ENCODE results near the gene TMED3.

Gene TMED3

DNA sequence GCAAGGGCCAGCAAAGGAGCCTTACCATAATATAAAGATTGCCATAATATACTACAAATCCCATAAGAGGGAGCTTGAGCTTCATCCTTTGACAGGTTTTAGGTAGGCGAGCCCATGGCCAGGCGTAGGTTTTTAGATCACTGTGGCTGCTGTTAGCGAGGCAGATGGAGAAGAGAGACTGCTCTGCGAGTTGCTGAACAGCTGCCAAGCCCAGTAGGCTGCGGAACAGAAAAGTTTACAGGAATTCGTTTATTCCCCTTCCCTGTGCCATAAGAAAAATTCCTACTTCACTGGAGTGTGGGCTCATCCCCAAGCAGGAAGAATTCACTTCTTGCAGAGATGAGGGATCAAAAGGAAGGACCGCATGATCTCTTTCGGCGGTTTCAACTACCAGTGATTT lies 30.5 kb downstream of the TMED3 start:
- no peak for DNase-seq
- Histone ChIP-seq H3K9me3 (ENCODE audit: control insufficient read depth, low read length) (no peaks in the 10 kb centered on the region), H3K36me3 (ENCODE audit: control insufficient read depth, insufficient read depth, low read length) (no peaks in the 10 kb centered on the region), H3K4me3 (ENCODE audit: insufficient read depth, low read depth, low read length, poor library complexity, severe bottlenecking) (no peak overlapping the region), H3K27me3 (replicated peaks; ENCODE audit: control insufficient read depth, insufficient read depth, low read length, poor library complexity, severe bottlenecking) (no peaks in the 10 kb centered on the region), H3K4me1 (ENCODE audit: control insufficient read depth, insufficient read depth, low read length, poor library complexity, severe bottlenecking) (no peaks in the 10 kb centered on the region), H3K27ac (ENCODE audit: insufficient read depth, low read length, poor library complexity, severe bottlenecking) (no peak overlapping the region)

- no peak for DNase-seq
- Histone ChIP-seq H3K4me3 (ENCODE audit: insufficient read depth, low read depth, low read length, poor library complexity, severe bottlenecking) (no peak overlapping the region), H3K27me3 (replicated peaks; ENCODE audit: control insufficient read depth, insufficient read depth, low read length, poor library complexity, severe bottlenecking) (no peaks in the 10 kb centered on the region), H3K9me3 (ENCODE audit: control insufficient read depth, low read length) (no peaks in the 10 kb centered on the region), H3K4me1 (ENCODE audit: control insufficient read depth, insufficient read depth, low read length, poor library complexity, severe bottlenecking) (no peaks in the 10 kb centered on the region), H3K36me3 (ENCODE audit: control insufficient read depth, insufficient read depth, low read length) (no peaks in the 10 kb centered on the region), H3K27ac (ENCODE audit: insufficient read depth, low read length, poor library complexity, severe bottlenecking) (no peak overlapping the region)
Measured at GRCh38 chr15:79349525-79349924, 38.6 kb downstream of the TMED3 start.

DNA sequence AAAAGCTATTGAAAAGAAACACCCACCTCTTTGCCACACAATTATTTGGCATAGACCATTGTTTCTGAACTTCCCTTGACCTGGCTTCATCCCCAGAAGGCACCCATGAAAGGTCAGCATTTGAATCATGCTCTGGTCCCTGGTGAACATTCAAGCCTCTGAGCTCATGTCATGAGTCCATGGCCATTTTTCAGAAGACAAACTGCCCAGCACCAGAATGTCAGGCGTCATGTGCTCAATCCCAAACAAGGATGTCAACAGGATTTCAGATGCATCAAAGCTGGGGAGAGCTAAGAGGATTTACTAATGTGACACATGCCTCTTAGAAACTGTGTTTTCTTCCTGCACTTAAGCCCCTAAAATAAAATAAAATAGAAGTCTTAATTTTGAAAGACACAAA lies 41.3 kb downstream of the TMED3 start:
- H3K4me1 ChIP-seq (ENCODE audit: control insufficient read depth, insufficient read depth, low read length, poor library complexity, severe bottlenecking) = no peaks in the 10 kb centered on the region
- no peak overlapping the region for H3K4me3 ChIP-seq (ENCODE audit: insufficient read depth, low read depth, low read length, poor library complexity, severe bottlenecking)
- H3K36me3 ChIP-seq (ENCODE audit: control insufficient read depth, insufficient read depth, low read length) = no peaks in the 10 kb centered on the region
- H3K27me3 ChIP-seq (replicated peaks; ENCODE audit: control insufficient read depth, insufficient read depth, low read length, poor library complexity, severe bottlenecking) = no peaks in the 10 kb centered on the region
- H3K9me3 ChIP-seq (ENCODE audit: control insufficient read depth, low read length) = no peaks in the 10 kb centered on the region
- no peak overlapping the region for H3K27ac ChIP-seq (ENCODE audit: insufficient read depth, low read length, poor library complexity, severe bottlenecking)
- no peak for DNase-seq

DNA sequence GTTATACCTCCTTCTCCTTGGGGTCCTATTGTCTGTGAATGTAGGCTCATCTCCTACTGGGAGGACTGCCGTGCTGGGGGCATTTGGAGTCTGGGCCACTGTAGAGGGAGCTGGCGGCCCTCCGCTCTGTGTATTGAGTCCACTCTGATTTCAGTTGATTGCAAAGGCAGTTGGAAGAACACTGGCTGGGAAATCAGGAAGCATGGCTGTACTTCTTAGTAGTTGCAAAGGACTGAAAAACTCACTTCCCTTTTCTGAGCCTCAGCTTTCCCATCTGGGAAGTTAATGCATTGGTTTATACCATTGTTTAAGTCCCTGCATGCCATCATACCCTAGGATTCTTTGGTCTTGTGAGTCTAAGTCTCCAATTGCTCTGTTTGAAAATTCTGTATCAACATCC lies 46.7 kb downstream of the TMED3 start:
- H3K27ac ChIP-seq (ENCODE audit: insufficient read depth, low read length, poor library complexity, severe bottlenecking) = no peak overlapping the region
- H3K4me3 ChIP-seq (ENCODE audit: insufficient read depth, low read depth, low read length, poor library complexity, severe bottlenecking) = no peak overlapping the region
- no peak for DNase-seq
- no peaks in the 10 kb centered on the region for H3K4me1 ChIP-seq (ENCODE audit: control insufficient read depth, insufficient read depth, low read length, poor library complexity, severe bottlenecking)
- H3K9me3 ChIP-seq (ENCODE audit: control insufficient read depth, low read length) = no peaks in the 10 kb centered on the region
- H3K27me3 ChIP-seq (replicated peaks; ENCODE audit: control insufficient read depth, insufficient read depth, low read length, poor library complexity, severe bottlenecking) = no peaks in the 10 kb centered on the region
- no peaks in the 10 kb centered on the region for H3K36me3 ChIP-seq (ENCODE audit: control insufficient read depth, insufficient read depth, low read length)

DNA sequence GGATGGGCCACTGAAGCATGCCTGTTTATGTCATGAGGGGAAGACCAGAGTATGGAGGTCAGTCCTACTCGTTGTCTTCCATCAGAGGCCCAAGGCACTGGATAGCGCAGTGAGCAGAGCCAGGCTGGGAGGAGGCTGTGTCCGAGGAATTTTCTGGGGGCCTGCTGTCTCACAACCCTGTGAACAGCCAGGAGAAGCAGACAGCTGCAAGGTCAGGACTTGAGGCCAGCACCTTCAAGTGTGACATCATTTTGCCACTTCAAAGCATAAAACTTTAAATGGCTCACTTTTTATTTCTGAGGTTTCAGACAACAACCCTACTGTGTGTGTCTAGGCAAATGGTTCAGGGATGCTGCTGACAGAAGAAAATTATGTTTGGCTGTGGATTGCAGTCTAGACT lies 47.2 kb downstream of the TMED3 start:
- no peak for DNase-seq
- no peaks in the 10 kb centered on the region for H3K27me3 ChIP-seq (replicated peaks; ENCODE audit: control insufficient read depth, insufficient read depth, low read length, poor library complexity, severe bottlenecking)

GRCh38 chr15:79364571-79365240 lies 53.8 kb downstream of the TMED3 start:
- H3K9me3 ChIP-seq (ENCODE audit: control insufficient read depth, low read length) = no peaks in the 10 kb centered on the region
- H3K4me3 ChIP-seq (ENCODE audit: insufficient read depth, low read depth, low read length, poor library complexity, severe bottlenecking) = no peak overlapping the region
- no peaks in the 10 kb centered on the region for H3K36me3 ChIP-seq (ENCODE audit: control insufficient read depth, insufficient read depth, low read length)
- no peak overlapping the region for H3K27ac ChIP-seq (ENCODE audit: insufficient read depth, low read length, poor library complexity, severe bottlenecking)
- no peaks in the 10 kb centered on the region for H3K4me1 ChIP-seq (ENCODE audit: control insufficient read depth, insufficient read depth, low read length, poor library complexity, severe bottlenecking)
- no peak for DNase-seq
- no peaks in the 10 kb centered on the region for H3K27me3 ChIP-seq (replicated peaks; ENCODE audit: control insufficient read depth, insufficient read depth, low read length, poor library complexity, severe bottlenecking)

More for the DNA sequence above, 47.2 kb downstream of the TMED3 start:
- Histone ChIP-seq H3K4me3 (ENCODE audit: insufficient read depth, low read depth, low read length, poor library complexity, severe bottlenecking) (no peak overlapping the region), H3K9me3 (ENCODE audit: control insufficient read depth, low read length) (no peaks in the 10 kb centered on the region), H3K4me1 (ENCODE audit: control insufficient read depth, insufficient read depth, low read length, poor library complexity, severe bottlenecking) (no peaks in the 10 kb centered on the region), H3K36me3 (ENCODE audit: control insufficient read depth, insufficient read depth, low read length) (no peaks in the 10 kb centered on the region), H3K27ac (ENCODE audit: insufficient read depth, low read length, poor library complexity, severe bottlenecking) (no peak overlapping the region)

- DNase-seq = no peak
- no peak overlapping the region for H3K27ac ChIP-seq (ENCODE audit: insufficient read depth, low read length, poor library complexity, severe bottlenecking)
- no peak overlapping the region for H3K4me3 ChIP-seq (ENCODE audit: insufficient read depth, low read depth, low read length, poor library complexity, severe bottlenecking)
- no peaks in the 10 kb centered on the region for H3K4me1 ChIP-seq (ENCODE audit: control insufficient read depth, insufficient read depth, low read length, poor library complexity, severe bottlenecking)
- no peaks in the 10 kb centered on the region for H3K9me3 ChIP-seq (ENCODE audit: control insufficient read depth, low read length)
- no peaks in the 10 kb centered on the region for H3K27me3 ChIP-seq (replicated peaks; ENCODE audit: control insufficient read depth, insufficient read depth, low read length, poor library complexity, severe bottlenecking)
- H3K36me3 ChIP-seq (ENCODE audit: control insufficient read depth, insufficient read depth, low read length) = no peaks in the 10 kb centered on the region
Measured at GRCh38 chr15:79365765-79366164, 54.9 kb downstream of the TMED3 start.

DNA sequence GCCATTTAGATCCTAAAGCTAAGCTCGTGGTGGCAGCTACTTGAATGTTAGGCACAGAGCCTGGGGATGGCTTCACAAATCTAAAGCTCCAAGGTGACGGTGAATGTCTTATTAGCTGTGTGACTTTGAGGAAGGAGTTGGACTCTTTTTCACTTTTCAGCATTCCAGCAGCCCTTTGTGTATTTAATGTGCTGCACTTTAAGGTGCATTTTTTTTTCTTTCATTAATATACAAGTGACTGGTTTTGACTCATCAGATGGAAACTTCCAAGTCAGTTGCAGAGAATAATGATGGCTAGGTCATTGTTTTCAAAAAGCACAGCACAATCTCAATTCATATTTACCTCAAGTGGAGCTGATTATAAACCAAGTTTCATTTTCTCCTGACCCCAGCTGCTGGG lies 55.8 kb downstream of the TMED3 start:
- Histone ChIP-seq H3K9me3 (ENCODE audit: control insufficient read depth, low read length) (no peaks in the 10 kb centered on the region), H3K36me3 (ENCODE audit: control insufficient read depth, insufficient read depth, low read length) (no peaks in the 10 kb centered on the region), H3K27ac (ENCODE audit: insufficient read depth, low read length, poor library complexity, severe bottlenecking) (no peak overlapping the region), H3K4me3 (ENCODE audit: insufficient read depth, low read depth, low read length, poor library complexity, severe bottlenecking) (no peak overlapping the region), H3K27me3 (replicated peaks; ENCODE audit: control insufficient read depth, insufficient read depth, low read length, poor library complexity, severe bottlenecking) (no peaks in the 10 kb centered on the region), H3K4me1 (ENCODE audit: control insufficient read depth, insufficient read depth, low read length, poor library complexity, severe bottlenecking) (no peaks in the 10 kb centered on the region)
- no peak for DNase-seq

DNA sequence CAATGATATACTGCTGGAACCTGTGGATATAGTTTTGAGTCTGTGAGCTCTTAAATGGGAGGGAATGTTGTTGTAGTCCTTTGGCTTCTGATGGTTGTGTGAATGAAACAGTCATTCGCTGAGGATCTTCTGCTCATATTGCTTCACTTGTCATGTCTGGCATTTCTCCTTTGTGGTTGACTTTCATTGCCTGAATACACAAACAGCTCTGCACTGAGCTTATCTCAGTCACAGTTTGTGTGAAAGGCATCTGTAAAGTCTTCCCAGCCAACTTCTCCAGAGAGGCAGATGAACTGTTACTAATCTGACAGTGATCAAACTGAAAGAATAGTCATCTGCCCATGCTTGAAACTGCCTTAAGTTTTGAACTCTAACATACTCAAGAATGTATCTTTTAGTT lies 59.8 kb downstream of the TMED3 start:
- no peaks in the 10 kb centered on the region for H3K9me3 ChIP-seq (ENCODE audit: control insufficient read depth, low read length)
- no peaks in the 10 kb centered on the region for H3K4me1 ChIP-seq (ENCODE audit: control insufficient read depth, insufficient read depth, low read length, poor library complexity, severe bottlenecking)
- no peak overlapping the region for H3K4me3 ChIP-seq (ENCODE audit: insufficient read depth, low read depth, low read length, poor library complexity, severe bottlenecking)
- no peaks in the 10 kb centered on the region for H3K27me3 ChIP-seq (replicated peaks; ENCODE audit: control insufficient read depth, insufficient read depth, low read length, poor library complexity, severe bottlenecking)
- DNase-seq = no peak
- H3K36me3 ChIP-seq (ENCODE audit: control insufficient read depth, insufficient read depth, low read length) = no peaks in the 10 kb centered on the region
- H3K27ac ChIP-seq (ENCODE audit: insufficient read depth, low read length, poor library complexity, severe bottlenecking) = no peak overlapping the region

DNA sequence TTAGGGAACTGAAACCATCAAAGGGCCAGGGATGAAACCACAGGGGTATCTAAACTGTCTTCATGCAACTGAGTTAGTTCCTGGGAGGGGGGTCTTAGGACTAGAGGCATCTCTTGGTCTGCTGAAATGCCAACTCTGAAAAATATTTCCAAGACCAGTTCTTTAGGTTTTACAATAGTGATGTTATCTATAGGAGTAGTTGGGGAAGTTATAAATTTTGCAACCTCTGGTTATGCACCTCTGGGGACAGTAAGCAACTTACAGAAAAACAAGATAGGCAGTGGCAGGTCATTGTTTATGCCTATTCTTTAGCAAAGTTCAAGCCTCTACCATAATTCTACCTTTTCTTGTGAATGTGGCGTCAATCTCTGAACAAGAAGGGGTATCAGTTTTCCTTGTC lies 60.7 kb downstream of the TMED3 start:
- H3K27ac ChIP-seq (ENCODE audit: insufficient read depth, low read length, poor library complexity, severe bottlenecking) = no peak overlapping the region
- H3K36me3 ChIP-seq (ENCODE audit: control insufficient read depth, insufficient read depth, low read length) = no peaks in the 10 kb centered on the region
- H3K27me3 ChIP-seq (replicated peaks; ENCODE audit: control insufficient read depth, insufficient read depth, low read length, poor library complexity, severe bottlenecking) = no peaks in the 10 kb centered on the region
- H3K4me1 ChIP-seq (ENCODE audit: control insufficient read depth, insufficient read depth, low read length, poor library complexity, severe bottlenecking) = no peaks in the 10 kb centered on the region
- no peak for DNase-seq
- H3K9me3 ChIP-seq (ENCODE audit: control insufficient read depth, low read length) = no peaks in the 10 kb centered on the region
- H3K4me3 ChIP-seq (ENCODE audit: insufficient read depth, low read depth, low read length, poor library complexity, severe bottlenecking) = no peak overlapping the region
